Osteocyte (in vitro differentiated cells): Measurements from ENCODE around the gene CARMIL1. TPM values are rescaled to one million over a fixed set of nuclear protein-coding genes. Genes with fewer than 3 reads are reported as not detected.
A peak's percentile ranks its signal among the peaks of the same experiment; 100 is the strongest.

Source experiments
- DNase-seq: peaks from one replicate; pipeline ENCODE4 v3.0.0; 2021; ENCODE audit warnings: mixed read lengths; ENCODE audit not compliant: unreplicated experiment; ENCODE audit errors: extremely low spot score
- H3K27ac Mint-ChIP-seq: one replicate; pipeline ENCODE4 v1.8.0; 2021; ENCODE audit warnings: mild to moderate bottlenecking, mixed read lengths; ENCODE audit not compliant: unreplicated experiment
- H3K27me3 Mint-ChIP-seq: one replicate; pipeline ENCODE4 v1.8.0; 2021; ENCODE audit warnings: mixed read lengths; ENCODE audit not compliant: unreplicated experiment
- H3K36me3 Mint-ChIP-seq: one replicate; pipeline ENCODE4 v1.8.0; 2021; ENCODE audit warnings: mixed read lengths; ENCODE audit not compliant: unreplicated experiment
- H3K4me1 Mint-ChIP-seq: one replicate; pipeline ENCODE4 v1.8.0; 2021; ENCODE audit warnings: mixed read lengths; ENCODE audit not compliant: unreplicated experiment
- H3K4me3 Mint-ChIP-seq: one replicate; pipeline ENCODE4 v1.8.0; 2021; ENCODE audit warnings: mild to moderate bottlenecking, moderate library complexity, mixed read lengths; ENCODE audit not compliant: unreplicated experiment
- H3K9me3 Mint-ChIP-seq: one replicate; pipeline ENCODE4 v1.8.0; 2021; ENCODE audit warnings: mixed read lengths; ENCODE audit not compliant: unreplicated experiment
- CTCF ChIP-seq: fragments of 200-600 bp; sonication (generic); IDR thresholded peaks from 2 replicates; pipeline ENCODE4 v1.5.0; 2021; ENCODE audit warnings: antibody characterized with exemption, mild to moderate bottlenecking, moderate library complexity
- total RNA-seq: library from RNA; stranded (reverse); gene quantifications from 2 replicates; pipeline ENCODE4 v1.2.1, GENCODE V29; 2021

CARMIL1 gene
- total RNA-seq, 1 donor from 2014 or later: 14.9 TPM

GRCh38 chr6:25279748-25280343 lies 672 bp downstream of the CARMIL1 start:
- DNase-seq: no peak
- no peak for TF ChIP-seq CTCF
- peak overlapping the region; percentile 75 for H3K27ac Mint-ChIP-seq
- H3K36me3 Mint-ChIP-seq: no peaks in the 10 kb centered on the region
- peak overlapping the region; percentile 88 for H3K4me3 Mint-ChIP-seq
- H3K4me1 Mint-ChIP-seq: peaks cover 43% of the 10 kb centered on the region
- no peaks in the 10 kb centered on the region for H3K27me3 Mint-ChIP-seq
- H3K9me3 Mint-ChIP-seq: no peaks in the 10 kb centered on the region

GRCh38 chr6:25280344-25281074 lies 1.3 kb downstream of the CARMIL1 start:
- Mint-ChIP-seq H3K27ac (peak overlapping the region; percentile 75), H3K36me3 (peaks cover 5% of the 10 kb centered on the region), H3K4me3 (peak overlapping the region; percentile 88), H3K9me3 (no peaks in the 10 kb centered on the region), H3K4me1 (peaks cover 43% of the 10 kb centered on the region), H3K27me3 (no peaks in the 10 kb centered on the region)
- DNase-seq: no peak
- no peak for TF ChIP-seq CTCF

GRCh38 chr6:25286891-25287290 lies 7.7 kb downstream of the CARMIL1 start:
- Mint-ChIP-seq H3K36me3 (peaks cover 13% of the 10 kb centered on the region), H3K27ac (no peak overlapping the region), H3K4me3 (no peak overlapping the region), H3K27me3 (no peaks in the 10 kb centered on the region), H3K4me1 (peaks cover 9% of the 10 kb centered on the region), H3K9me3 (no peaks in the 10 kb centered on the region)
- TF ChIP-seq CTCF: no peak
- no peak for DNase-seq

- no peak for DNase-seq
- H3K9me3 Mint-ChIP-seq: no peaks in the 10 kb centered on the region
- H3K27ac Mint-ChIP-seq: no peak overlapping the region
- no peak overlapping the region for H3K4me3 Mint-ChIP-seq
- H3K4me1 Mint-ChIP-seq: peaks cover 7% of the 10 kb centered on the region
- no peaks in the 10 kb centered on the region for H3K27me3 Mint-ChIP-seq
- H3K36me3 Mint-ChIP-seq: peaks cover 13% of the 10 kb centered on the region
- no peak for TF ChIP-seq CTCF
Observed at GRCh38 chr6:25287941-25288340, 8.8 kb downstream of the CARMIL1 start.

GRCh38 chr6:25288518-25288917 lies 9.3 kb downstream of the CARMIL1 start:
- DNase-seq: no peak
- no peaks in the 10 kb centered on the region for H3K9me3 Mint-ChIP-seq
- TF ChIP-seq CTCF: no peak
- no peaks in the 10 kb centered on the region for H3K27me3 Mint-ChIP-seq
- H3K27ac Mint-ChIP-seq: no peak overlapping the region
- peaks cover 7% of the 10 kb centered on the region for H3K4me1 Mint-ChIP-seq
- peaks cover 13% of the 10 kb centered on the region for H3K36me3 Mint-ChIP-seq
- no peak overlapping the region for H3K4me3 Mint-ChIP-seq
